SK-N-SH (cell line): ENCODE data around the gene ROPN1L. TPM values are rescaled to one million over a fixed set of nuclear protein-coding genes. Genes with fewer than 3 reads are reported as not detected.

Source experiments
- CTCF ChIA-PET: fragments of 300-600, 350-600 bp; formaldehyde crosslinking; extraction: SDS; loops from one replicate; lab custom pipeline; 2021; lab: Yijun Ruan, JAX
- POLR2A ChIA-PET: fragments of 350-600 bp; sonication (Branson Sonifier 250); formaldehyde crosslinking; extraction: SDS; loops from one replicate; lab custom pipeline; 2020; ENCODE audit warnings: antibody characterized with exemption, inconsistent platforms; lab: Yijun Ruan, JAX
- DNase-seq: peaks from one replicate; pipeline ENCODE4 v3.0.0; 2012
- H2AFZ ChIP-seq: fragments of 200-600 bp; sonication (generic); 2 replicates; pipeline ENCODE4 v1.8.1; 2016; ENCODE audit warnings: antibody characterized with exemption, mild to moderate bottlenecking, low read depth
- H3F3A ChIP-seq: fragments of 200-600 bp; sonication (generic); replicated peaks from 2 replicates; pipeline ENCODE3; 2016; ENCODE audit warnings: antibody characterized with exemption, mild to moderate bottlenecking; ENCODE audit not compliant: insufficient read depth
- H3K27ac ChIP-seq, 2 experiments: fragments of 200-500 bp in 1 of 2; fragments of 200-600 bp in 1 of 2; sonication (Bioruptor generic) in 1 of 2; sonication (generic), shearing (Covaris generic) in 1 of 2; 2 replicates each; pipeline versions ENCODE4 v1.5.1 to v1.6.1; 2014 to 2016; ENCODE audit warnings: low read depth in 2 of 2, inconsistent platforms in 1 of 2, low read length in 1 of 2, mild to moderate bottlenecking in 1 of 2, mixed read lengths in 1 of 2
- H3K27me3 ChIP-seq: fragments of 200-600 bp; sonication (generic), shearing (Covaris generic); 2 replicates; pipeline ENCODE4 v1.6.1; 2016; ENCODE audit warnings: mixed run types; ENCODE audit not compliant: insufficient read depth
- H3K36me3 ChIP-seq, 2 experiments: fragments of 200-500 bp in 1 of 2; fragments of 200-600 bp in 1 of 2; sonication (Bioruptor generic) in 1 of 2; sonication (generic) in 1 of 2; replicated peaks in 1 of 2; 2 replicates each; pipeline versions ENCODE3 to v1.5.1; 2014 to 2016; ENCODE audit warnings: low read length in 1 of 2, mild to moderate bottlenecking in 1 of 2; ENCODE audit not compliant: insufficient read depth in 2 of 2, control insufficient read depth in 1 of 2
- H3K4me1 ChIP-seq, 2 experiments: fragments of 200-500 bp in 1 of 2; fragments of 200-600 bp in 1 of 2; sonication (Bioruptor generic) in 1 of 2; sonication (generic), shearing (Covaris generic) in 1 of 2; 2 replicates each; pipeline versions ENCODE4 v1.5.1 to v1.6.1; 2014 to 2016; ENCODE audit warnings: low read depth in 1 of 2, low read length in 1 of 2, mixed run types in 1 of 2; ENCODE audit not compliant: insufficient read depth in 2 of 2, control insufficient read depth in 1 of 2
- H3K4me2 ChIP-seq: fragments of 200-600 bp; sonication (generic), shearing (Covaris generic); 2 replicates; pipeline ENCODE4 v1.6.1; 2017; ENCODE audit warnings: mixed run types
- H3K4me3 ChIP-seq, 2 experiments: fragments of 200-500 bp in 1 of 2; fragments of 200-600 bp in 1 of 2; sonication (Bioruptor generic) in 1 of 2; sonication (generic), shearing (Covaris generic) in 1 of 2; 2 replicates each; pipeline versions ENCODE4 v1.5.1 to v1.8.1; 2014 to 2016; ENCODE audit warnings: low read depth in 2 of 2, inconsistent platforms in 1 of 2, low read length in 1 of 2, mild to moderate bottlenecking in 1 of 2, mixed read lengths in 1 of 2, moderate library complexity in 1 of 2
- H3K79me2 ChIP-seq: fragments of 200-600 bp; sonication (generic); 2 replicates; pipeline ENCODE4 v1.8.1; 2017; ENCODE audit warnings: mild to moderate bottlenecking; ENCODE audit not compliant: insufficient read depth
- H3K9ac ChIP-seq: fragments of 200-600 bp; sonication (generic); 2 replicates; pipeline ENCODE4 v1.6.1; 2017; ENCODE audit warnings: mixed run types
- H3K9me2 ChIP-seq: fragments of 200-600 bp; sonication (generic); 2 replicates; pipeline ENCODE4 v1.6.1; 2017; ENCODE audit warnings: mixed run types
- H3K9me3 ChIP-seq: fragments of 200-600 bp; sonication (generic); 2 replicates; pipeline ENCODE4 v1.6.1; 2017; ENCODE audit warnings: mixed run types, mild to moderate bottlenecking, moderate library complexity
- H4K20me1 ChIP-seq: fragments of 200-600 bp; sonication (generic); 2 replicates; pipeline ENCODE4 v1.6.1; 2017; ENCODE audit warnings: mild to moderate bottlenecking, mixed run types; ENCODE audit not compliant: insufficient read depth
- CTCF ChIP-seq: fragments of 200-600 bp; sonication (generic); IDR thresholded peaks from 2 replicates; pipeline ENCODE4 v1.6.1; 2017; ENCODE audit warnings: antibody characterized with exemption, mild to moderate bottlenecking, moderate library complexity
- EZH2phosphoT487 ChIP-seq: fragments of 200-600 bp; sonication (generic); IDR thresholded peaks from 2 replicates; pipeline ENCODE4 v1.6.1; 2017; ENCODE audit warnings: low read depth, mixed run types, mild to moderate bottlenecking, antibody characterized with exemption, moderate library complexity, borderline replicate concordance
- FOXJ3 ChIP-seq: sonication (generic); formaldehyde crosslinking; IDR thresholded peaks from 2 replicates; pipeline ENCODE4 v1.5.1; 2020; ENCODE audit warnings: mild to moderate bottlenecking, missing genetic modification reagents
- JUND ChIP-seq: IDR thresholded peaks from 2 replicates; pipeline ENCODE4 v1.4.0; 2012
- MXI1 ChIP-seq: IDR thresholded peaks from 2 replicates; pipeline ENCODE4 v1.6.1; 2012; ENCODE audit warnings: mild to moderate bottlenecking, low read depth, low read length, improper control_type of control experiment
- NRF1 ChIP-seq: IDR thresholded peaks from 2 replicates; pipeline ENCODE4 v1.6.1; 2012; ENCODE audit warnings: low read depth, mild to moderate bottlenecking, low read length
- RCOR1 ChIP-seq: fragments of 150-350 bp; IDR thresholded peaks from 2 replicates; pipeline ENCODE4 v1.6.1; 2017; ENCODE audit warnings: antibody characterized with exemption, low read length
- REST ChIP-seq: IDR thresholded peaks from 2 replicates; pipeline ENCODE4 v1.6.1; 2012; ENCODE audit warnings: mild to moderate bottlenecking, low read depth, low read length, moderate library complexity
- RXRA ChIP-seq: IDR thresholded peaks from 2 replicates; pipeline ENCODE4 v1.4.0; 2012; ENCODE audit warnings: low read depth, mild to moderate bottlenecking, borderline replicate concordance
- TCF12 ChIP-seq: IDR thresholded peaks from 2 replicates; pipeline ENCODE4 v1.4.0; 2012
- TEAD4 ChIP-seq: IDR thresholded peaks from 2 replicates; pipeline ENCODE4 v1.4.0; 2012; ENCODE audit warnings: mild to moderate bottlenecking, borderline replicate concordance; ENCODE audit not compliant: insufficient read depth
- ZBTB33 ChIP-seq: IDR thresholded peaks from 2 replicates; pipeline ENCODE4 v1.4.0; 2012; ENCODE audit warnings: low read depth, borderline replicate concordance
- WGBS: methylation state at CpG from one replicate; pipeline ENCODE4 v1.1.6; 2017; ENCODE audit warnings: low lambda C conversion rate; 5-methylcytosine and 5-hydroxymethylcytosine counted together
- polyA plus RNA-seq, 3 experiments: library from polyadenylated mRNA; depleted of rRNA; stranded (reverse); fragments of >200 nt; gene quantifications; 2 replicates each; pipeline ENCODE4 v1.2.3, GENCODE V29; 2012
- TF ChIP-seq, protein P1 (sequence below): fragments of 150-350 bp; IDR thresholded peaks from 2 replicates; pipeline ENCODE4 v1.6.1; 2016; ENCODE audit warnings: mild to moderate bottlenecking, low read depth, low read length
- TF ChIP-seq, protein P2 (sequence below): IDR thresholded peaks from 2 replicates; pipeline ENCODE4; 2012
- TF ChIP-seq, protein P3 (sequence below): IDR thresholded peaks from 2 replicates; pipeline ENCODE4 v1.4.0; 2012; ENCODE audit warnings: low read depth

The ROPN1L gene
- polyA plus RNA-seq, 1 of the 3 experiments (the other 2 are of a cell fraction), result 0.31 TPM

DNA sequence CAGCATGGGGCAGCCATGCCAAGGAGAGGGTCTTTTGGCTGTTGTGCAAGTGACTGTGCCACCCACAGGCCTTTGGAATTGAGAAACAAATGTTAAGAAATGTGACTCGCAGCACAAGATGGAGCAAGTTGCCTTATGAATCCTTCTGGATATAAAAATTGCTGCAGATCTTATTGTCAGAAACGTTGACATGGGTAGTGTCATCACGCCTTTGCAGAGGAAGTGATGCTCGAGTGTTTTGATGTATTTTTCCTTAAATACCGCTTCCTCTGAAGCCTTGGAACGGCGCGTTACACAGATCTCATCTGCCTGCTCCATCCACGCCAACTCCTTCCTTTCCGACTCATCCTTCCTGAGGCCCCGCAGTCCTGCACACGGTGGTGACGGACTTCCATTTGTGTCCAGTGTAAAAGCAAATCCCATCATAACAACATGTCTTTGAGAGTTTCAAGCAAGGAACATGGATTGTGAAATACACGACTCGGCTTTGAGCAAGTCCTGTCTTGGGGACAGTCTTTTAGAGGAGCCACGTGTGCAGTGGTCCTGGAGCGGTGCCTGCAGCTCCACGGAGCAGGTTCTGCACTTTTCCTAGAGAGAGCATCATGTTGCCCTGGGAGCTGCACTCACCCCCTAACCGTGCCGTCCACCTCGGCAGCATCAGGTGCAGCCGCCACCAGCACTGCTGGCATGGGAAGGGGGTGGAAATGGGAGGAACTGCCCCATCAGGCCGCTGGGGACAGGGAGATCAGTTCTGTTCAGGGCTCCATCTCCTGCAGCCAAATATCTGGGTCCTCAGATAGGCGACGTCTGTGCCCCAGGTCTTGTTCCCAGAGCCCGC is 15.1 kb downstream of the ROPN1L start:
- Histone ChIP-seq H3K79me2 (no peaks in the 10 kb centered on the region), H3K4me1 (peaks cover 15 to 26% of the 10 kb centered on the region in 2 experiments; a peak in 3 of 4 replicates), H3K9me3 (no peaks in the 10 kb centered on the region), H4K20me1 (no peaks in the 10 kb centered on the region), H3K36me3 (no peaks in the 10 kb centered on the region), H3K9me2 (no peaks in the 10 kb centered on the region), H3F3A (peaks cover 20% of the 10 kb centered on the region), H3K27me3 (no peaks in the 10 kb centered on the region), H3K27ac (peak overlapping the region in 1 of 2 experiments; percentile 39; a peak in 2 of 4 replicates), H2AFZ (peak overlapping the region; percentile 15; the same call in 1 of the 2 replicates), H3K4me2 (peak overlapping the region; percentile 43; the same call in 1 of the 2 replicates), H3K4me3 (no peak overlapping the region), H3K9ac (no peak overlapping the region)
- TF ChIP-seq RXRA (no peak), REST (no peak), NRF1 (no peak), CTCF (peak; percentile 27), JUND (no peak), ZBTB33 (no peak), EZH2phosphoT487 (no peak), RCOR1 (no peak), TCF12 (peak; percentile 24; the same call in 1 of the 2 replicates), MXI1 (no peak), FOXJ3 (CRISPR knock-in tag) (no peak), TEAD4 (no peak)
- TF ChIP-seq, protein P1, sequence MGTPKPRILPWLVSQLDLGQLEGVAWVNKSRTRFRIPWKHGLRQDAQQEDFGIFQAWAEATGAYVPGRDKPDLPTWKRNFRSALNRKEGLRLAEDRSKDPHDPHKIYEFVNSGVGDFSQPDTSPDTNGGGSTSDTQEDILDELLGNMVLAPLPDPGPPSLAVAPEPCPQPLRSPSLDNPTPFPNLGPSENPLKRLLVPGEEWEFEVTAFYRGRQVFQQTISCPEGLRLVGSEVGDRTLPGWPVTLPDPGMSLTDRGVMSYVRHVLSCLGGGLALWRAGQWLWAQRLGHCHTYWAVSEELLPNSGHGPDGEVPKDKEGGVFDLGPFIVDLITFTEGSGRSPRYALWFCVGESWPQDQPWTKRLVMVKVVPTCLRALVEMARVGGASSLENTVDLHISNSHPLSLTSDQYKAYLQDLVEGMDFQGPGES, result no peak
- TF ChIP-seq, protein P2, sequence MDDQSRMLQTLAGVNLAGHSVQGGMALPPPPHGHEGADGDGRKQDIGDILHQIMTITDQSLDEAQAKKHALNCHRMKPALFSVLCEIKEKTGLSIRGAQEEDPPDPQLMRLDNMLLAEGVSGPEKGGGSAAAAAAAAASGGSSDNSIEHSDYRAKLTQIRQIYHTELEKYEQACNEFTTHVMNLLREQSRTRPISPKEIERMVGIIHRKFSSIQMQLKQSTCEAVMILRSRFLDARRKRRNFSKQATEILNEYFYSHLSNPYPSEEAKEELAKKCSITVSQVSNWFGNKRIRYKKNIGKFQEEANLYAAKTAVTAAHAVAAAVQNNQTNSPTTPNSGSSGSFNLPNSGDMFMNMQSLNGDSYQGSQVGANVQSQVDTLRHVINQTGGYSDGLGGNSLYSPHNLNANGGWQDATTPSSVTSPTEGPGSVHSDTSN, result 0 out of 2 replicates have a peak, but pooled peaks have one; percentile 10
- TF ChIP-seq, protein P3, sequence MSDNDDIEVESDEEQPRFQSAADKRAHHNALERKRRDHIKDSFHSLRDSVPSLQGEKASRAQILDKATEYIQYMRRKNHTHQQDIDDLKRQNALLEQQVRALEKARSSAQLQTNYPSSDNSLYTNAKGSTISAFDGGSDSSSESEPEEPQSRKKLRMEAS, result no peak; the same call in 1 of the 2 replicates
- ChIA-PET CTCF (interaction anchor here (0.9 to 8.0 kb wide), 4 partner anchors 9 to 168 kb away, joined by 3 to 265 read pairs (median 4); partner anchors contain the start of gene ROPN1L), POLR2A (no interaction called here)
- WGBS, result 57% methylated on average over 21 of the region's 26 CpGs
- no peak for DNase-seq
